Smooth muscle cell (in vitro differentiated cells): ENCODE results near the gene RPL21. TPM values are rescaled to one million over a fixed set of nuclear protein-coding genes. Genes with fewer than 3 reads are reported as not detected.
"Not testable (repeated sequence)": the region's sequence is repeated elsewhere in the genome, so short reads cannot be mapped to it uniquely, and the experiment has no call there.

ENCODE experiments used
- DNase-seq: peaks from one replicate; lab custom pipeline; 2025; ENCODE audit not compliant: unreplicated experiment; lab: John Stamatoyannopoulos, UW
- H2AFZ ChIP-seq: fragments of 200-600 bp; sonication (generic); 2 replicates; pipeline ENCODE4 v1.6.0; 2016; ENCODE audit warnings: antibody characterized with exemption, low read depth, mild to moderate bottlenecking
- H3F3A ChIP-seq: fragments of 200-600 bp; sonication (generic); 2 replicates; pipeline ENCODE4 v1.6.0; 2017; ENCODE audit warnings: antibody characterized with exemption, low read depth
- H3K27ac ChIP-seq: fragments of 200-600 bp; sonication (generic); 2 replicates; pipeline ENCODE4 v1.5.1; 2016; ENCODE audit warnings: low read depth, mild to moderate bottlenecking
- H3K27me3 ChIP-seq: fragments of 200-600 bp; sonication (generic); 2 replicates; pipeline ENCODE4 v1.6.1; 2016; ENCODE audit warnings: low read depth, mild to moderate bottlenecking
- H3K36me3 ChIP-seq: fragments of 200-600 bp; sonication (generic); 2 replicates; pipeline ENCODE4 v1.5.1; 2016; ENCODE audit warnings: low read depth
- H3K4me1 ChIP-seq: fragments of 200-600 bp; sonication (generic); 2 replicates; pipeline ENCODE4 v1.5.1; 2016; ENCODE audit warnings: low read depth
- H3K4me2 ChIP-seq: fragments of 200-600 bp; sonication (generic); 2 replicates; pipeline ENCODE4 v1.6.0; 2016; ENCODE audit warnings: mild to moderate bottlenecking
- H3K4me3 ChIP-seq: fragments of 200-600 bp; sonication (generic); 2 replicates; pipeline ENCODE4 v1.5.1; 2016; ENCODE audit warnings: mild to moderate bottlenecking
- H3K79me2 ChIP-seq: fragments of 200-600 bp; sonication (generic); 2 replicates; pipeline ENCODE4 v1.6.0; 2016; ENCODE audit warnings: low read depth, mild to moderate bottlenecking
- H3K9ac ChIP-seq: fragments of 200-600 bp; sonication (generic); 2 replicates; pipeline ENCODE4 v1.6.0; 2016; ENCODE audit warnings: low read depth
- H3K9me3 ChIP-seq: fragments of 200-600 bp; sonication (generic); replicated peaks from 2 replicates; pipeline ENCODE4 v1.5.1; 2016; ENCODE audit warnings: low read depth
- H4K20me1 ChIP-seq: fragments of 200-600 bp; sonication (generic); 2 replicates; pipeline ENCODE4 v1.6.0; 2016; ENCODE audit warnings: low read depth
- CTCF ChIP-seq: fragments of 200-600 bp; sonication (generic); IDR thresholded peaks from 2 replicates; pipeline ENCODE4 v1.5.1; 2017; ENCODE audit warnings: borderline replicate concordance, mild to moderate bottlenecking, antibody characterized with exemption; ENCODE audit not compliant: insufficient read depth, poor library complexity, severe bottlenecking
- WGBS: methylation state at CpG from one replicate; pipeline ENCODE4 v1.1.7; 2016; ENCODE audit warnings: low lambda C conversion rate; 5-methylcytosine and 5-hydroxymethylcytosine counted together
- polyA plus RNA-seq: library from polyadenylated mRNA; unstranded; fragments of >200 nt; fragmentation: Nextera tagmentation; extraction: Ambion mirVana; gene quantifications from 2 replicates; pipeline ENCODE4 v1.2.1, GENCODE V29; 2016
- total RNA-seq: library from RNA; depleted of rRNA; stranded (reverse); fragments of >200 nt; gene quantifications from 2 replicates; pipeline ENCODE4 v1.2.3, GENCODE V29; 2014

Gene RPL21
- total and polyA plus RNA-seq, 2 experiments from 2014 or later, result 361 to 1,191 TPM

GRCh38 chr13:27298849-27299248 is 47.5 kb downstream of the RPL21 start:
- no peaks in the 10 kb centered on the region for H3K79me2 ChIP-seq
- TF ChIP-seq CTCF, result no peak
- no peaks in the 10 kb centered on the region for H3F3A ChIP-seq
- H3K27ac ChIP-seq, result no peak overlapping the region
- no peaks in the 10 kb centered on the region for H3K4me1 ChIP-seq
- H3K9me3 ChIP-seq, result no peaks in the 10 kb centered on the region
- peaks cover 38% of the 10 kb centered on the region for H3K27me3 ChIP-seq
- H3K4me3 ChIP-seq, result no peak overlapping the region
- H4K20me1 ChIP-seq, result no peaks in the 10 kb centered on the region
- H3K4me2 ChIP-seq, result no peak overlapping the region
- DNase-seq, result no peak
- no peaks in the 10 kb centered on the region for H3K36me3 ChIP-seq
- WGBS, result 79% methylated on average over 5 of the region's 5 CpGs
- no peak overlapping the region for H2AFZ ChIP-seq
- no peak overlapping the region for H3K9ac ChIP-seq

- H3K9me3 ChIP-seq, DNase-seq, H3K27ac ChIP-seq, H4K20me1 ChIP-seq, H3K79me2 ChIP-seq, H3K4me3 ChIP-seq, H3K36me3 ChIP-seq, H3K9ac ChIP-seq, H3K4me1 ChIP-seq, H2AFZ ChIP-seq, H3F3A ChIP-seq, H3K4me2 ChIP-seq: not testable (repeated sequence)
- 50% methylated on average over 7 of the region's 7 CpGs for WGBS
- H3K27me3 ChIP-seq, result peaks cover 25% of the 10 kb centered on the region
Observed at GRCh38 chr13:27300406-27300805, 49.0 kb downstream of the RPL21 start.

GRCh38 chr13:27300941-27301586 is 49.7 kb downstream of the RPL21 start:
- Histone ChIP-seq H4K20me1 (no peaks in the 10 kb centered on the region), H3K4me3 (no peak overlapping the region), H3K27ac (no peak overlapping the region), H3F3A (no peaks in the 10 kb centered on the region), H3K4me2 (no peak overlapping the region), H2AFZ (no peak overlapping the region), H3K79me2 (no peaks in the 10 kb centered on the region), H3K9me3 (no peaks in the 10 kb centered on the region), H3K27me3 (peaks cover 25% of the 10 kb centered on the region), H3K4me1 (no peaks in the 10 kb centered on the region), H3K9ac (no peak overlapping the region), H3K36me3 (no peaks in the 10 kb centered on the region)
- 77% methylated on average over 6 of the region's 6 CpGs for WGBS
- TF ChIP-seq CTCF, result no peak
- DNase-seq, result no peak

- Histone ChIP-seq H3K4me1 (no peaks in the 10 kb centered on the region), H3F3A (no peaks in the 10 kb centered on the region), H3K9me3 (no peaks in the 10 kb centered on the region), H3K9ac (no peak overlapping the region), H3K4me3 (no peak overlapping the region), H3K27ac (no peak overlapping the region), H3K36me3 (no peaks in the 10 kb centered on the region), H3K27me3 (peaks cover 11% of the 10 kb centered on the region), H4K20me1 (no peaks in the 10 kb centered on the region), H3K4me2 (no peak overlapping the region), H2AFZ (no peak overlapping the region), H3K79me2 (no peaks in the 10 kb centered on the region)
- WGBS, result 68% methylated on average over 4 of the region's 4 CpGs
- no peak for TF ChIP-seq CTCF
- no peak for DNase-seq
Observed at GRCh38 chr13:27302643-27303262, 51.4 kb downstream of the RPL21 start.
